ENCODE measurements around the gene AMPD2. TPM values are rescaled to one million over a fixed set of nuclear protein-coding genes. Genes with fewer than 3 reads are reported as not detected.

The AMPD2 gene
- total and polyA plus RNA-seq, 3 donors from 2014 or later, result 35.0 to 54.5 (median 54.4) TPM

DNA sequence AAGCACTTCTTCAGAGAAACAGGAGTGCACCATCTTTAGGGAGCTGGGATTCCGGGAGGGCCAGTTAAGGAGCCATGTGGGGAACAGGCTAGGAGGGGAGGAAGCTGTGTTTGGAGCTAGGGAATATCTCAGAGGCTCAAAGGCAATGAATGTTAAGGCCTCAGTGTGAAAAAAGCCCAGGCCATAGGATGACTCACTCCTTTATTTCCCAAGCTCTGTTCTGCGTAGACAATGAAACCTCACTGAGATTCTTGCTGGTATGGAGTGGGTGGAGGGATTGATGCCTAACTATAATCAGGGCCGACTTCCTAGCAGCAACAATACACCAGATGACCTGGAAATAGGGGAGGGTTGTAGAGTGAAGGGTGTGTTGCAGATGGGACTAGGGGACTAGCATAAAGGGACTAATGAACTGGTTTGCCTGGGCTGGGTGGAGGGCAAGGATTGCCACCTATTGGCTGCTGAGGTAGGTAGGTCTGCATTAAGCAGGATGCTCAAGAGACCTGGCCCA is 2.3 kb upstream of the AMPD2 start:
- no peak for DNase-seq
- Histone ChIP-seq H3K27me3 (no peaks in the 10 kb centered on the region), H3K4me3 (no peak overlapping the region), H3K9me3 (no peaks in the 10 kb centered on the region), H3K36me3 (ENCODE audit: low read depth, missing control alignments) (no peaks in the 10 kb centered on the region), H3K4me1 (peaks cover 21% of the 10 kb centered on the region), H3K27ac (no peak overlapping the region)
- intact Hi-C loops (cut with DNase I; ENCODE audit: low total_unique reads), result no loop called here
- WGBS, 2 donors, result 66 to 76% methylated on average over 3 of the region's 3 CpGs
- TF ChIP-seq POLR2A (IDR thresholded peaks at IDR 0.05), result no peak
- TF ChIP-seq, protein P1, sequence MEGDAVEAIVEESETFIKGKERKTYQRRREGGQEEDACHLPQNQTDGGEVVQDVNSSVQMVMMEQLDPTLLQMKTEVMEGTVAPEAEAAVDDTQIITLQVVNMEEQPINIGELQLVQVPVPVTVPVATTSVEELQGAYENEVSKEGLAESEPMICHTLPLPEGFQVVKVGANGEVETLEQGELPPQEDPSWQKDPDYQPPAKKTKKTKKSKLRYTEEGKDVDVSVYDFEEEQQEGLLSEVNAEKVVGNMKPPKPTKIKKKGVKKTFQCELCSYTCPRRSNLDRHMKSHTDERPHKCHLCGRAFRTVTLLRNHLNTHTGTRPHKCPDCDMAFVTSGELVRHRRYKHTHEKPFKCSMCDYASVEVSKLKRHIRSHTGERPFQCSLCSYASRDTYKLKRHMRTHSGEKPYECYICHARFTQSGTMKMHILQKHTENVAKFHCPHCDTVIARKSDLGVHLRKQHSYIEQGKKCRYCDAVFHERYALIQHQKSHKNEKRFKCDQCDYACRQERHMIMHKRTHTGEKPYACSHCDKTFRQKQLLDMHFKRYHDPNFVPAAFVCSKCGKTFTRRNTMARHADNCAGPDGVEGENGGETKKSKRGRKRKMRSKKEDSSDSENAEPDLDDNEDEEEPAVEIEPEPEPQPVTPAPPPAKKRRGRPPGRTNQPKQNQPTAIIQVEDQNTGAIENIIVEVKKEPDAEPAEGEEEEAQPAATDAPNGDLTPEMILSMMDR (IDR thresholded peaks at IDR 0.05), result no peak

DNA sequence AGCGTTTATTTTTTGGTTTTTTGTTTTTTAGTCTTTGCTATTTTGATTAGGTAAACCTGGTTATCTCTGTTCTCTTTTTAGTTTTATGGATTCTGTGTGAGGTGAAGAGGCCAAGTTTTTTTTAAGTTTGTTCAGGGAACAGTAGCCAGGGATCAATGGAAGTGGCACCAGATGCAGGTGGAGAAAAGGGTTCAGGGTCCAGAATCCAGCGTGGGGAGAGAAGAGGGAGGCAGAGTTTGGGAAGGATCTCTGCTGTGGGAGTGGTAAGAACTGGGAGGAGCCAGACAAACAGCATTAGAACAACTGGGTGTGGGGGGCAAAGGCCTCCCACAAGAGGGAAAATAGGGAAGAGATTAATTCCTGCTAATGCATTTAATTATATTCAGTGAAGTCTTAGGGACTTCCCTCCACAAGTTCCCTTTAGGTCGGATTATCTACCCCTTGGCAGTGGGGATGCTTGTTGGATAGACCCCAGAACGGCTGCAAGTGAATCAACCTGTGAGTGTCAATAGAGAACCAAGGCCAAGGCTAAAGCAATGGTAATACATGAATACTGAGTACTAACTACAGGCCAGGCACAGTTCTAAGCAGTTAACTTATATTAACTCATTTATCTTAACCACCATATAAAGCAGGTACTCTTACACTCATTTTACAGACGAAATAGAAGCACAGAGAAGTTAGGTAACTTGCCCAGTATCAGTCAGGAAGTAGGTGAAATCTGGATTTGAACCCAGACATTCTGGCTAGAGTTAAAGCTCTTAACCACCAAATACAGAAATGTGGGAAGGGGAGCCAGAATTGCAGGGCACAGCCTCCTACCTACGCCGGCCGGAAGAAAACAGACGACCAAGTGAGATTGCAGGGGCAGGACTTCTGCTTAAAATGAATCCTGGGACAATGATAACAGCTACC is 719 bp upstream of the AMPD2 start:
- WGBS, 2 donors, result 28 to 31% methylated on average over 9 of the region's 9 CpGs
- intact Hi-C loops (cut with DNase I; ENCODE audit: low total_unique reads), result no loop called here

DNA sequence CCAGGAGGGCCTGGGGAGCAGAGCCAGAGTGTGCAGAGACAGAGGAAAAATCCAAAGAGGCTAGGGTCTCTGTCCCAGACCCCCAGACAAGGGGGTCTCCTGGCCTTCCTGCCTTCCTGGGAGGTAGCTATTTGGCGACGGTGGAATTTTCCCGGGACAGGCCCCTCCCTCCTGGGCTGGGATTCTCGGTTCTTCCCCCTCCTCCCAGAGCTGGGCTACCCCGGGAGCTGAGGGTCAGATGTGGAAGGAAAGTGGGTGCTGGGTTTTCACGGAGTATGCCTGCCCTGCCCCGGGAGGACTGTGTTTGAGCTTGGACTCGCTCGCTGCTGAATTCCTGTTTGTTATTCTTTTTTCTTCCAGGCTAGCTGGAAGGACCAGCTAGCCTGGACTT is 759 bp downstream of the AMPD2 start:
- H3K27ac ChIP-seq, result peak overlapping the region; percentile 68 to 87
- intact Hi-C loops (cut with DNase I; ENCODE audit: low total_unique reads), result no loop called here
- no peak for TF ChIP-seq POLR2A (IDR thresholded peaks at IDR 0.05)
- TF ChIP-seq, protein P1 (IDR thresholded peaks at IDR 0.05), result no peak

More for the DNA sequence above, 719 bp upstream of the AMPD2 start:
- Histone ChIP-seq H3K36me3 (ENCODE audit: low read depth, missing control alignments) (no peaks in the 10 kb centered on the region), H3K4me1 (peaks cover 31% of the 10 kb centered on the region), H3K27ac (peak overlapping the region; percentile 68 to 87), H3K27me3 (no peaks in the 10 kb centered on the region), H3K4me3 (peak overlapping the region; percentile 64 to 80), H3K9me3 (no peaks in the 10 kb centered on the region)
- no peak for TF ChIP-seq POLR2A (IDR thresholded peaks at IDR 0.05)
- TF ChIP-seq, protein P1 (IDR thresholded peaks at IDR 0.05), result no peak
- DNase-seq, result no peak

DNA sequence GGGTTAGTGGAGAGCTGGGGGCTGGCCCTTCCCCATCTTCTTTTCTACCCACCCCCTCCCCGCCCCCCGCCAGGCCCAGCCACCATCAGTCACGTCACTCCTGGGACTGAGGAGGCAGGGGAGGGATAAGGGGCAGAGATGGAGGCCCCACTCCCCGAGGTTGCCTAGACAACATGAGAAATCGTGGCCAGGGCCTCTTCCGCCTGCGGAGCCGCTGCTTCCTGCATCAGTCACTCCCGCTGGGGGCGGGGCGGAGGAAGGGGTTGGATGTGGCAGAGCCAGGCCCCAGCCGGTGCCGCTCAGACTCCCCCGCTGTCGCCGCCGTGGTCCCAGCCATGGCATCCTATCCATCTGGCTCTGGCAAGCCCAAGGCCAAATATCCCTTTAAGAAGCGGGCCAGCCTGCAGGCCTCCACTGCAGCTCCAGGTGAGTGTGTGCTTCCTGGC is 1.2 kb downstream of the AMPD2 start:
- peak overlapping the region; percentile 68 to 87 for H3K27ac ChIP-seq
- intact Hi-C loops (cut with DNase I; ENCODE audit: low total_unique reads), result no loop called here
- WGBS, 2 donors, result 0 to 2% methylated on average over 4 to 18 of the region's 18 CpGs

More for the DNA sequence above, 759 bp downstream of the AMPD2 start:
- H3K4me1 ChIP-seq, result peaks cover 38% of the 10 kb centered on the region
- H3K36me3 ChIP-seq (ENCODE audit: low read depth, missing control alignments), result no peaks in the 10 kb centered on the region
- no peaks in the 10 kb centered on the region for H3K9me3 ChIP-seq
- peak overlapping the region; percentile 64 to 80 for H3K4me3 ChIP-seq
- no peak for DNase-seq
- no peaks in the 10 kb centered on the region for H3K27me3 ChIP-seq
- WGBS, 2 donors, result 0 to 11% methylated on average over 3 to 9 of the region's 9 CpGs

More for the DNA sequence above, 1.2 kb downstream of the AMPD2 start:
- TF ChIP-seq, protein P1 (IDR thresholded peaks at IDR 0.05), result no peak
- no peak for TF ChIP-seq POLR2A (IDR thresholded peaks at IDR 0.05)
- H3K9me3 ChIP-seq, result no peaks in the 10 kb centered on the region
- H3K36me3 ChIP-seq (ENCODE audit: low read depth, missing control alignments), result no peaks in the 10 kb centered on the region
- H3K4me3 ChIP-seq, result peak overlapping the region; percentile 64 to 80
- no peaks in the 10 kb centered on the region for H3K27me3 ChIP-seq
- H3K4me1 ChIP-seq, result peaks cover 38% of the 10 kb centered on the region
- peak; percentile 95 for DNase-seq

All from testis (tissue), 3 donors.